GM23338 (cell line): Measurements from ENCODE around the gene UBE3C. TPM values are rescaled to one million over a fixed set of nuclear protein-coding genes. Genes with fewer than 3 reads are reported as not detected.
A peak's percentile ranks its signal among the peaks of the same experiment; 100 is the strongest.

Experiments used
- ATAC-seq: fragments of 200-7000 bp; cut with Tn5 transposase; 3 replicates; pipeline ENCODE4 v1.9.1; 2020
- DNase-seq: peaks from one replicate; pipeline ENCODE4 v3.0.0-alpha.2; 2015; ENCODE audit warnings: low spot score
- H2AFZ ChIP-seq: fragments of 200-600 bp; sonication (generic); 2 replicates; pipeline ENCODE4 v1.8.0; 2016; ENCODE audit warnings: antibody characterized with exemption, mild to moderate bottlenecking, moderate library complexity
- H3F3A ChIP-seq: fragments of 200-600 bp; sonication (generic); replicated peaks from 2 replicates; pipeline ENCODE4 v1.8.0; 2017; ENCODE audit warnings: antibody characterized with exemption, mixed run types, low read depth
- H3K27ac ChIP-seq: fragments of 200-600 bp; sonication (generic); 2 replicates; pipeline ENCODE4 v1.6.1; 2016; ENCODE audit warnings: low read depth
- H3K27me3 ChIP-seq: fragments of 200-600 bp; sonication (generic); 2 replicates; pipeline ENCODE4 v1.8.0; 2016; ENCODE audit warnings: mild to moderate bottlenecking, mixed run types, moderate library complexity; ENCODE audit not compliant: insufficient read depth
- H3K36me3 ChIP-seq: fragments of 200-600 bp; sonication (generic); 2 replicates; pipeline ENCODE4 v1.8.0; 2016; ENCODE audit warnings: mild to moderate bottlenecking; ENCODE audit not compliant: insufficient read depth
- H3K4me1 ChIP-seq: fragments of 200-600 bp; sonication (generic); 2 replicates; pipeline ENCODE4 v1.8.0; 2016; ENCODE audit warnings: mild to moderate bottlenecking, moderate library complexity; ENCODE audit not compliant: insufficient read depth
- H3K4me2 ChIP-seq: fragments of 200-600 bp; sonication (generic); 2 replicates; pipeline ENCODE4 v1.7.1; 2017; ENCODE audit warnings: mixed run types
- H3K4me3 ChIP-seq: fragments of 200-600 bp; sonication (generic); 2 replicates; pipeline ENCODE4 v1.6.1; 2016; ENCODE audit warnings: mixed run types
- H3K79me2 ChIP-seq: fragments of 200-600 bp; sonication (generic); replicated peaks from 2 replicates; pipeline ENCODE4 v1.8.0; 2017; ENCODE audit warnings: mild to moderate bottlenecking; ENCODE audit not compliant: insufficient read depth
- H3K9me2 ChIP-seq: fragments of 200-600 bp; sonication (generic); 2 replicates; pipeline ENCODE4 v1.8.0; 2017; ENCODE audit not compliant: insufficient read depth
- H4K20me1 ChIP-seq: fragments of 200-600 bp; sonication (generic); replicated peaks from 2 replicates; pipeline ENCODE4 v1.8.0; 2017; ENCODE audit warnings: mild to moderate bottlenecking; ENCODE audit not compliant: insufficient read depth
- H3K27ac Mint-ChIP-seq: 2 replicates; pipeline ENCODE4 v1.8.0; 2020; ENCODE audit warnings: inconsistent platforms, mild to moderate bottlenecking, moderate library complexity, mixed read lengths
- H3K27me3 Mint-ChIP-seq: 3 replicates; pipeline ENCODE4 v1.8.0; 2022; ENCODE audit warnings: low read depth, mild to moderate bottlenecking, moderate library complexity, mixed read lengths, inconsistent platforms; ENCODE audit not compliant: insufficient read depth, poor library complexity
- H3K36me3 Mint-ChIP-seq: 3 replicates; pipeline ENCODE4 v1.8.0; 2021; ENCODE audit warnings: low read depth, mild to moderate bottlenecking, inconsistent platforms, moderate library complexity, mixed read lengths
- H3K4me1 Mint-ChIP-seq: 3 replicates; pipeline ENCODE4 v1.8.0; 2020; ENCODE audit warnings: mild to moderate bottlenecking, inconsistent platforms, mixed read lengths
- H3K4me3 Mint-ChIP-seq: 3 replicates; pipeline ENCODE4 v1.8.0; 2021; ENCODE audit warnings: moderate library complexity, mild to moderate bottlenecking, inconsistent platforms, mixed read lengths
- H3K9me3 Mint-ChIP-seq: 3 replicates; pipeline ENCODE4 v1.8.0; 2020; ENCODE audit warnings: moderate library complexity, mild to moderate bottlenecking, inconsistent platforms, mixed read lengths
- CREB1 ChIP-seq: fragments of 250-450 bp; sonication (Bioruptor Pico); IDR thresholded peaks from 2 replicates; pipeline ENCODE4 v1.5.0; 2020; ENCODE audit warnings: low read depth, mild to moderate bottlenecking, moderate library complexity
- EZH2 ChIP-seq: fragments of 200-600 bp; sonication (generic); IDR thresholded peaks from one replicate; pipeline ENCODE4 v1.8.0; 2017; ENCODE audit warnings: antibody characterized with exemption, mild to moderate bottlenecking, low read depth; ENCODE audit not compliant: unreplicated experiment
- JUNB ChIP-seq: IDR thresholded peaks from one replicate; pipeline ENCODE4 v1.6.1; 2016; ENCODE audit warnings: antibody characterized with exemption; ENCODE audit not compliant: unreplicated experiment
- NANOG ChIP-seq: IDR thresholded peaks from 2 replicates; pipeline ENCODE4 v1.6.1; 2016; ENCODE audit warnings: antibody characterized with exemption, borderline replicate concordance
- POLR2AphosphoS5 ChIP-seq: IDR thresholded peaks from 2 replicates; pipeline ENCODE4 v1.6.1; 2016; ENCODE audit warnings: antibody characterized with exemption, low read depth
- STAT1 ChIP-seq: IDR thresholded peaks from one replicate; pipeline ENCODE4 v1.6.1; 2016; ENCODE audit warnings: antibody characterized with exemption; ENCODE audit not compliant: unreplicated experiment
- ZNF114 ChIP-seq: fragments of 250-450 bp; sonication (Bioruptor Pico); IDR thresholded peaks from 2 replicates; pipeline ENCODE4 v1.5.0; 2020; ENCODE audit warnings: mild to moderate bottlenecking, moderate library complexity
- polyA plus RNA-seq: library from polyadenylated mRNA; unstranded; fragments of >200 nt; fragmentation: Nextera tagmentation; extraction: Ambion mirVana; gene quantifications from 2 replicates; pipeline ENCODE4 v1.2.1, GENCODE V29; 2016
- total RNA-seq: library from RNA; depleted of rRNA; stranded (reverse); fragments of >200 nt; shearing (Covaris generic); gene quantifications from 2 replicates; pipeline ENCODE4 v1.2.3, GENCODE V29; 2014
- TF ChIP-seq, protein P1 (sequence below): fragments of 250-450 bp; sonication (Bioruptor Pico); IDR thresholded peaks from 2 replicates; pipeline ENCODE4 v1.5.0; 2020; ENCODE audit warnings: mild to moderate bottlenecking, moderate library complexity
- TF ChIP-seq, protein P2 (sequence below), 2 experiments: fragments of 200-600 bp in 1 of 2; sonication (generic) in 1 of 2; conservative IDR thresholded peaks; 2 replicates each; pipeline versions ENCODE4 v1.5.1 to v1.6.1; 2016 to 2017; ENCODE audit warnings: antibody characterized with exemption in 2 of 2, low read depth in 2 of 2, mild to moderate bottlenecking in 2 of 2, moderate library complexity in 1 of 2
- TF ChIP-seq, protein P3 (sequence below): IDR thresholded peaks from one replicate; pipeline ENCODE4 v1.6.1; 2018; ENCODE audit warnings: antibody characterized with exemption; ENCODE audit not compliant: unreplicated experiment

UBE3C gene
- total and polyA plus RNA-seq, 2 experiments from 2014 or later, result 16.8 to 76.9 TPM

DNA sequence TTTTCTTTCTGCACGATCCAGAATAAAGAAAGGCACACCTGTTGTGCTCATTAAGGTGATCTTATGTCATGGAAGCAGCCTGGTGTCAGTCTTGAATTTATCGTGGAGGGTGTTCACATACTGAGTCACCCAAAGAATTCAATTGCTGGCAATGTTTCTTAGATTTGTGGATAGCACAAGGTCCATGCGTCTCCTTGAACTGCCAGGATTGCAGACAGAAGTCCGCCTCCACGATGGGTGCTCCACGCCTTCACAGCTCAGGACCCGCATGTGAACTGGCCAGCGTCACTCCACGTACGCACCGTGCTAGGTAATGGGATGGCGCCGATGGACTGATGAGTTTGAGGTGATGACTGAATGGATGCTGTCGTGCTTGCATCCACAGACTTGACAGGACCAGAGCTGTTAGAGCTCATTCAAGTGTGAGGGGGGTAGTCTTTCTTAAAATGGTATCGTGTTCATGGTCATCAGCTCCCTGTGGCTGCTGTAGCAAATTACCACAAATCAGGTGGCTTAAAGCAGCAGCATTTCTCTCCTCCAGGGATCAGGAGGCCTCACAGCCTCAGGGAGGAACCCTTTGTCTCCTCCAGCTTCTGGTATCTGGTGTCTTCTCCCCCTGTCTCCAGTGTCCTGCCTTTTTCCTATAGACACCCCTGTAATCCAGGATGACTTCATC, 132.7 kb downstream of the UBE3C start:
- ATAC-seq (no peak), DNase-seq (no peak)
- Histone ChIP-seq H3K4me2 (no peak overlapping the region), H2AFZ (no peak overlapping the region), H3K4me3 (no peak overlapping the region), H3K27ac (peak overlapping the region; percentile 50), H4K20me1 (0 out of 2 replicates have a peak, but pooled peaks cover 9% of the 10 kb centered on the region), H3K36me3 (peaks cover 6% of the 10 kb centered on the region; the same call in 1 of the 2 replicates), H3K9me2 (no peaks in the 10 kb centered on the region), H3K79me2 (no peaks in the 10 kb centered on the region), H3F3A (peaks cover 32% of the 10 kb centered on the region; the same call in 1 of the 2 replicates), H3K27me3 (no peaks in the 10 kb centered on the region), H3K4me1 (peaks cover 5% of the 10 kb centered on the region; the same call in 1 of the 2 replicates)
- TF ChIP-seq, protein P1, sequence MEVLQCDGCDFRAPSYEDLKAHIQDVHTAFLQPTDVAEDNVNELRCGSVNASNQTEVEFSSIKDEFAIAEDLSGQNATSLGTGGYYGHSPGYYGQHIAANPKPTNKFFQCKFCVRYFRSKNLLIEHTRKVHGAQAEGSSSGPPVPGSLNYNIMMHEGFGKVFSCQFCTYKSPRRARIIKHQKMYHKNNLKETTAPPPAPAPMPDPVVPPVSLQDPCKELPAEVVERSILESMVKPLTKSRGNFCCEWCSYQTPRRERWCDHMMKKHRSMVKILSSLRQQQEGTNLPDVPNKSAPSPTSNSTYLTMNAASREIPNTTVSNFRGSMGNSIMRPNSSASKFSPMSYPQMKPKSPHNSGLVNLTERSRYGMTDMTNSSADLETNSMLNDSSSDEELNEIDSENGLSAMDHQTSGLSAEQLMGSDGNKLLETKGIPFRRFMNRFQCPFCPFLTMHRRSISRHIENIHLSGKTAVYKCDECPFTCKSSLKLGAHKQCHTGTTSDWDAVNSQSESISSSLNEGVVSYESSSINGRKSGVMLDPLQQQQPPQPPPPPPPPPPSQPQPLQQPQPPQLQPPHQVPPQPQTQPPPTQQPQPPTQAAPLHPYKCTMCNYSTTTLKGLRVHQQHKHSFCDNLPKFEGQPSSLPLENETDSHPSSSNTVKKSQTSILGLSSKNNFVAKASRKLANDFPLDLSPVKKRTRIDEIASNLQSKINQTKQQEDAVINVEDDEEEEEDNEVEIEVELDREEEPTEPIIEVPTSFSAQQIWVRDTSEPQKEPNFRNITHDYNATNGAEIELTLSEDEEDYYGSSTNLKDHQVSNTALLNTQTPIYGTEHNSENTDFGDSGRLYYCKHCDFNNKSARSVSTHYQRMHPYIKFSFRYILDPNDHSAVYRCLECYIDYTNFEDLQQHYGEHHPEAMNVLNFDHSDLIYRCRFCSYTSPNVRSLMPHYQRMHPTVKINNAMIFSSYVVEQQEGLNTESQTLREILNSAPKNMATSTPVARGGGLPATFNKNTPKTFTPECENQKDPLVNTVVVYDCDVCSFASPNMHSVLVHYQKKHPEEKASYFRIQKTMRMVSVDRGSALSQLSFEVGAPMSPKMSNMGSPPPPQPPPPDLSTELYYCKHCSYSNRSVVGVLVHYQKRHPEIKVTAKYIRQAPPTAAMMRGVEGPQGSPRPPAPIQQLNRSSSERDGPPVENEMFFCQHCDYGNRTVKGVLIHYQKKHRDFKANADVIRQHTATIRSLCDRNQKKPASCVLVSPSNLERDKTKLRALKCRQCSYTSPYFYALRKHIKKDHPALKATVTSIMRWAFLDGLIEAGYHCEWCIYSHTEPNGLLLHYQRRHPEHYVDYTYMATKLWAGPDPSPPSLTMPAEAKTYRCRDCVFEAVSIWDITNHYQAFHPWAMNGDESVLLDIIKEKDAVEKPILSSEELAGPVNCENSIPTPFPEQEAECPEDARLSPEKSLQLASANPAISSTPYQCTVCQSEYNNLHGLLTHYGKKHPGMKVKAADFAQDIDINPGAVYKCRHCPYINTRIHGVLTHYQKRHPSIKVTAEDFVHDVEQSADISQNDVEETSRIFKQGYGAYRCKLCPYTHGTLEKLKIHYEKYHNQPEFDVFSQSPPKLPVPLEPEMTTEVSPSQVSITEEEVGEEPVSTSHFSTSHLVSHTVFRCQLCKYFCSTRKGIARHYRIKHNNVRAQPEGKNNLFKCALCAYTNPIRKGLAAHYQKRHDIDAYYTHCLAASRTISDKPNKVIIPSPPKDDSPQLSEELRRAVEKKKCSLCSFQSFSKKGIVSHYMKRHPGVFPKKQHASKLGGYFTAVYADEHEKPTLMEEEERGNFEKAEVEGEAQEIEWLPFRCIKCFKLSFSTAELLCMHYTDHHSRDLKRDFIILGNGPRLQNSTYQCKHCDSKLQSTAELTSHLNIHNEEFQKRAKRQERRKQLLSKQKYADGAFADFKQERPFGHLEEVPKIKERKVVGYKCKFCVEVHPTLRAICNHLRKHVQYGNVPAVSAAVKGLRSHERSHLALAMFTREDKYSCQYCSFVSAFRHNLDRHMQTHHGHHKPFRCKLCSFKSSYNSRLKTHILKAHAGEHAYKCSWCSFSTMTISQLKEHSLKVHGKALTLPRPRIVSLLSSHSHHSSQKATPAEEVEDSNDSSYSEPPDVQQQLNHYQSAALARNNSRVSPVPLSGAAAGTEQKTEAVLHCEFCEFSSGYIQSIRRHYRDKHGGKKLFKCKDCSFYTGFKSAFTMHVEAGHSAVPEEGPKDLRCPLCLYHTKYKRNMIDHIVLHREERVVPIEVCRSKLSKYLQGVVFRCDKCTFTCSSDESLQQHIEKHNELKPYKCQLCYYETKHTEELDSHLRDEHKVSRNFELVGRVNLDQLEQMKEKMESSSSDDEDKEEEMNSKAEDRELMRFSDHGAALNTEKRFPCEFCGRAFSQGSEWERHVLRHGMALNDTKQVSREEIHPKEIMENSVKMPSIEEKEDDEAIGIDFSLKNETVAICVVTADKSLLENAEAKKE (CRISPR knock-in tag), result no peak
- TF ChIP-seq NANOG, result no peak
- TF ChIP-seq JUNB, result no peak
- TF ChIP-seq CREB1 (CRISPR knock-in tag), result no peak
- TF ChIP-seq STAT1, result no peak
- no peak for TF ChIP-seq ZNF114 (CRISPR knock-in tag)
- no peak for TF ChIP-seq EZH2
- TF ChIP-seq, protein P2, sequence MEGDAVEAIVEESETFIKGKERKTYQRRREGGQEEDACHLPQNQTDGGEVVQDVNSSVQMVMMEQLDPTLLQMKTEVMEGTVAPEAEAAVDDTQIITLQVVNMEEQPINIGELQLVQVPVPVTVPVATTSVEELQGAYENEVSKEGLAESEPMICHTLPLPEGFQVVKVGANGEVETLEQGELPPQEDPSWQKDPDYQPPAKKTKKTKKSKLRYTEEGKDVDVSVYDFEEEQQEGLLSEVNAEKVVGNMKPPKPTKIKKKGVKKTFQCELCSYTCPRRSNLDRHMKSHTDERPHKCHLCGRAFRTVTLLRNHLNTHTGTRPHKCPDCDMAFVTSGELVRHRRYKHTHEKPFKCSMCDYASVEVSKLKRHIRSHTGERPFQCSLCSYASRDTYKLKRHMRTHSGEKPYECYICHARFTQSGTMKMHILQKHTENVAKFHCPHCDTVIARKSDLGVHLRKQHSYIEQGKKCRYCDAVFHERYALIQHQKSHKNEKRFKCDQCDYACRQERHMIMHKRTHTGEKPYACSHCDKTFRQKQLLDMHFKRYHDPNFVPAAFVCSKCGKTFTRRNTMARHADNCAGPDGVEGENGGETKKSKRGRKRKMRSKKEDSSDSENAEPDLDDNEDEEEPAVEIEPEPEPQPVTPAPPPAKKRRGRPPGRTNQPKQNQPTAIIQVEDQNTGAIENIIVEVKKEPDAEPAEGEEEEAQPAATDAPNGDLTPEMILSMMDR (conservative IDR thresholded peaks at IDR 0.05; ENCODE audit: low read depth in 2 of 2), result no peak
- TF ChIP-seq, protein P3, sequence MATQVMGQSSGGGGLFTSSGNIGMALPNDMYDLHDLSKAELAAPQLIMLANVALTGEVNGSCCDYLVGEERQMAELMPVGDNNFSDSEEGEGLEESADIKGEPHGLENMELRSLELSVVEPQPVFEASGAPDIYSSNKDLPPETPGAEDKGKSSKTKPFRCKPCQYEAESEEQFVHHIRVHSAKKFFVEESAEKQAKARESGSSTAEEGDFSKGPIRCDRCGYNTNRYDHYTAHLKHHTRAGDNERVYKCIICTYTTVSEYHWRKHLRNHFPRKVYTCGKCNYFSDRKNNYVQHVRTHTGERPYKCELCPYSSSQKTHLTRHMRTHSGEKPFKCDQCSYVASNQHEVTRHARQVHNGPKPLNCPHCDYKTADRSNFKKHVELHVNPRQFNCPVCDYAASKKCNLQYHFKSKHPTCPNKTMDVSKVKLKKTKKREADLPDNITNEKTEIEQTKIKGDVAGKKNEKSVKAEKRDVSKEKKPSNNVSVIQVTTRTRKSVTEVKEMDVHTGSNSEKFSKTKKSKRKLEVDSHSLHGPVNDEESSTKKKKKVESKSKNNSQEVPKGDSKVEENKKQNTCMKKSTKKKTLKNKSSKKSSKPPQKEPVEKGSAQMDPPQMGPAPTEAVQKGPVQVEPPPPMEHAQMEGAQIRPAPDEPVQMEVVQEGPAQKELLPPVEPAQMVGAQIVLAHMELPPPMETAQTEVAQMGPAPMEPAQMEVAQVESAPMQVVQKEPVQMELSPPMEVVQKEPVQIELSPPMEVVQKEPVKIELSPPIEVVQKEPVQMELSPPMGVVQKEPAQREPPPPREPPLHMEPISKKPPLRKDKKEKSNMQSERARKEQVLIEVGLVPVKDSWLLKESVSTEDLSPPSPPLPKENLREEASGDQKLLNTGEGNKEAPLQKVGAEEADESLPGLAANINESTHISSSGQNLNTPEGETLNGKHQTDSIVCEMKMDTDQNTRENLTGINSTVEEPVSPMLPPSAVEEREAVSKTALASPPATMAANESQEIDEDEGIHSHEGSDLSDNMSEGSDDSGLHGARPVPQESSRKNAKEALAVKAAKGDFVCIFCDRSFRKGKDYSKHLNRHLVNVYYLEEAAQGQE, result no peak
- no peak for TF ChIP-seq POLR2AphosphoS5
- Mint-ChIP-seq H3K9me3 (no peaks in the 10 kb centered on the region), H3K27ac (peak overlapping the region; percentile 14; the same call in 1 of the 2 replicates), H3K4me3 (no peak overlapping the region), H3K4me1 (peaks cover 13% of the 10 kb centered on the region), H3K27me3 (peaks cover 11% of the 10 kb centered on the region), H3K36me3 (peaks cover 16% of the 10 kb centered on the region)
